ENCODE results near the gene ARFGAP2.

DNA sequence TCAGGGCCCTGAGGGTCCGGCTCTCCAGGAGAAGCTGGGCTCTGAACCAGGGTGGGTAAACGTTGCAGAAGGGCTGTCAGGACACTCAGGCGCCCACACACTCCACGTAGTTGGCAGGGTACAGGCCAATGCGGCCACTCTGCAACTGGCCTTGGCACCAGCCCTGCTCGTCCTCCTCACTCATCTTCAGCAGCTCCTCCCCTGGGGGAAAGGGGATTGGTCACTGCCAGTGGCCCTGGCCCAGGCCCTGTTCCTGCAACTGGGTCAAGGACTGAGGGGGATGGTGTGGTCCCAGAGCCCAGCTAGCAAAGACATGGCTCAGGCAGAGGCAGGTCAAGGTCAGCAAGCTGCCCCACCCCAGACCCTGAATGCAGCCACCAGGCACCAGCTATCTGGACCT, 1.2 kb upstream of the ARFGAP2 start:
- TF ChIP-seq, protein P1, sequence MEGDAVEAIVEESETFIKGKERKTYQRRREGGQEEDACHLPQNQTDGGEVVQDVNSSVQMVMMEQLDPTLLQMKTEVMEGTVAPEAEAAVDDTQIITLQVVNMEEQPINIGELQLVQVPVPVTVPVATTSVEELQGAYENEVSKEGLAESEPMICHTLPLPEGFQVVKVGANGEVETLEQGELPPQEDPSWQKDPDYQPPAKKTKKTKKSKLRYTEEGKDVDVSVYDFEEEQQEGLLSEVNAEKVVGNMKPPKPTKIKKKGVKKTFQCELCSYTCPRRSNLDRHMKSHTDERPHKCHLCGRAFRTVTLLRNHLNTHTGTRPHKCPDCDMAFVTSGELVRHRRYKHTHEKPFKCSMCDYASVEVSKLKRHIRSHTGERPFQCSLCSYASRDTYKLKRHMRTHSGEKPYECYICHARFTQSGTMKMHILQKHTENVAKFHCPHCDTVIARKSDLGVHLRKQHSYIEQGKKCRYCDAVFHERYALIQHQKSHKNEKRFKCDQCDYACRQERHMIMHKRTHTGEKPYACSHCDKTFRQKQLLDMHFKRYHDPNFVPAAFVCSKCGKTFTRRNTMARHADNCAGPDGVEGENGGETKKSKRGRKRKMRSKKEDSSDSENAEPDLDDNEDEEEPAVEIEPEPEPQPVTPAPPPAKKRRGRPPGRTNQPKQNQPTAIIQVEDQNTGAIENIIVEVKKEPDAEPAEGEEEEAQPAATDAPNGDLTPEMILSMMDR (IDR thresholded peaks at IDR 0.05; ENCODE audit: low read depth, low read length), result no peak
- TF ChIP-seq, protein P2, sequence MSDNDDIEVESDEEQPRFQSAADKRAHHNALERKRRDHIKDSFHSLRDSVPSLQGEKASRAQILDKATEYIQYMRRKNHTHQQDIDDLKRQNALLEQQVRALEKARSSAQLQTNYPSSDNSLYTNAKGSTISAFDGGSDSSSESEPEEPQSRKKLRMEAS (IDR thresholded peaks at IDR 0.05; ENCODE audit: low read depth, low read length), result no peak
- TF ChIP-seq POLR2A (IDR thresholded peaks at IDR 0.05; ENCODE audit: extremely low read depth, insufficient read length), result no peak
